Inferior parietal cortex (tissue), 1 donor: ENCODE results near the gene LMOD1.

ENCODE experiments used
- DNase-seq: peaks from one replicate; pipeline ENCODE4 v3.0.0-alpha.2; 2016; ENCODE audit errors: extremely low spot score

LMOD1 gene

GRCh38 chr1:201893431-201893830 is 52.9 kb downstream of the LMOD1 start:
- no peak for DNase-seq

DNA sequence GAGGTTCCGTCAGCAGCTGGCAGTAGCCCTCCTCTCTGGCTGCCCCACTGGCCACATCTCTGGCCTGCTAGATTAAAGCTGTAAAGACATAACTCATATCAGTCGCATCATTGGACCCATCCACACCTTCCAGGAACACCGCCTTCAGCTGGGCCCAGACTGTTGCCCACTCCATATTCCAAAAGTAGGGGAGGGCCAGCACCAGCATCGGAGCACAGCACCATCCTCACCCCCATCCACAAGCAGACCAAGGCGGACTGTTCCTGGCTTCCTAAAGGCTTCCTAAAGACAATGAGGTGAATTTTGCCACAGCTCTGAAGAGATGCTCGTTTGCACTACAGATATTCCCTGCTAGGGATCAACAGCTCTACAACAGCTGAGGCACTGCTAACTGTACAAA is 54.1 kb downstream of the LMOD1 start:
- no peak for DNase-seq

DNA sequence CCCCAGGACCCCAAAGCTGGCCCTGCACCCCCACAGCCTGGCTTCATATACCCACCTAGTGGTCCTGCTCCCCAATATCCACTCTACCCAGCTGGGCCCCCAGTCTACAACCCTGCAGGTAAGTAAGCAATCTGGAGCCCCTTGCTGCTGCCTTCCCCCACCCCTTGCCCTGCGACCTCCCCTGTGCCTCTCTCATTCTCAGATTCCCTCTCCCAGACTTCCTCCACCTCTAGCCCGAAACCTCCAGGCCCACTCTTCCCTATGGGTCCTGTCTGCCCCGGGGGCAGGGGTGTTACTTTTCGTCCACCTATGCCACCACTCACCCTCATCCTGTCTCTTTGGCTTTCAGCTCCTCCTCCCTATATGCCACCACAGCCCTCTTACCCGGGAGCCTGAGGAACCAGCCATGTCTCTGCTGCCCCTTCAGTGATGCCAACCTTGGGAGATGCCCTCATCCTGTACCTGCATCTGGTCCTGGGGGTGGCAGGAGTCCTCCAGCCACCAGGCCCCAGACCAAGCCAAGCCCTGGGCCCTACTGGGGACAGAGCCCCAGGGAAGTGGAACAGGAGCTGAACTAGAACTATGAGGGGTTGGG is 54.8 kb downstream of the LMOD1 start:
- no peak for DNase-seq

GRCh38 chr1:201890806-201891450 is 55.4 kb downstream of the LMOD1 start:
- DNase-seq, result no peak

DNA sequence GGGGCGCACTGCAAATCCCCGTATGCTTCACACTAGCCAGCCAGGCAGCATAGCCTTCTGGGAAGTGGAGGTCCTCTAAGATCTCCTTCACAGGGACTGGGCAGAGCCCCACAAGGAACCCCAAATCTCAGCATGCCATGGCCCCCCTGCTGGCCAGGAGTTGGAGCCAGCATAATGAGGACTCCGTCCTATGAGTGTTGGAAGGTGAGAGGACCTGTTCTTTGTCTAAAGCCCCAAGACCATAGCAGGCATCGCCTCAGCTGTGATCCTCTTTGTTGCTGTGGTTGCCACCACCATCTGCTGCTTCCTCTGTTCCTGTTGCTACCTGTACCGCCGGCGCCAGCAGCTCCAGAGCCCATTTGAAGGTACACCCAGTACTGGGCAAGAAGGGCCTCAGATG is 56.1 kb downstream of the LMOD1 start:
- DNase-seq, result no peak

DNA sequence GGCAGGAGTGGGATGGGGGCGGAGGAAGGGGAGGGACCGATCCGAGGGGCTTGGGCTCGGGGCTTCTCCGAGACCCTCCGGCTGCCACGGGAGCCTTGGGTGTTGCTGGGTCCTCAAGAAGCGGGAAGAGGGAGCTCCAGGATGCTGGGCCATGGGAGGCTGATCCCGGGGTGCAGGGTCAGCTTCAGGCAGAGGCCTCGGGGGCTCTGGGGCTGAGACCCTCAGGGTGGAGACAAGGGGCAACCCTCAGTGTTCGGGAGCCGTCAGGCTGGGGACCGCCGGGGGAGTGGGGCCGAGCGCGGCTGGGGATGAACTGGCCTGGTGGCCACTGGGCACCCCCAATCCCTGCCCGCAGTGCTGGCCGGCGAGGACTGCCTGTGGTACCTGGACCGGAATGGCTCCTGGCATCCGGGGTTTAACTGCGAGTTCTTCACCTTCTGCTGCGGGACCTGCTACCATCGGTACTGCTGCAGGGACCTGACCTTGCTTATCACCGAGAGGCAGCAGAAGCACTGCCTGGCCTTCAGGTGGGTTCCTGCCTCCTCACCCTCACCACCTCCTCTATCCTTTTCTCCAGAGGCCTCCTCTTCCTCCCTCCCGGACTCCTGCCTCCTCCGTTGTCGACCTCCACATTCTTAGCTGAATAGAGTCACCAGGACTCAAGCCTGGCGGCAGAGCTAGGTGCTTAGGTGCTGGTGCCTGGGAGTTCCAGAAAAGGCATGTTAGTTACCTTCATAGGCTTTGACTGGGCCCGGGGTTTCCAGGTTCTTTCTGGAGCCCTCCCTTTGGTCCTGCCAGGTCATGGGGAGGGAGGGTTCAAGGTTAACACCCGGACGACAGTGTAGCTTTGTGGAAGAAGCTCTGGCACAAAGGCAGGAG is 57.0 kb downstream of the LMOD1 start:
- DNase-seq, result no peak

DNA sequence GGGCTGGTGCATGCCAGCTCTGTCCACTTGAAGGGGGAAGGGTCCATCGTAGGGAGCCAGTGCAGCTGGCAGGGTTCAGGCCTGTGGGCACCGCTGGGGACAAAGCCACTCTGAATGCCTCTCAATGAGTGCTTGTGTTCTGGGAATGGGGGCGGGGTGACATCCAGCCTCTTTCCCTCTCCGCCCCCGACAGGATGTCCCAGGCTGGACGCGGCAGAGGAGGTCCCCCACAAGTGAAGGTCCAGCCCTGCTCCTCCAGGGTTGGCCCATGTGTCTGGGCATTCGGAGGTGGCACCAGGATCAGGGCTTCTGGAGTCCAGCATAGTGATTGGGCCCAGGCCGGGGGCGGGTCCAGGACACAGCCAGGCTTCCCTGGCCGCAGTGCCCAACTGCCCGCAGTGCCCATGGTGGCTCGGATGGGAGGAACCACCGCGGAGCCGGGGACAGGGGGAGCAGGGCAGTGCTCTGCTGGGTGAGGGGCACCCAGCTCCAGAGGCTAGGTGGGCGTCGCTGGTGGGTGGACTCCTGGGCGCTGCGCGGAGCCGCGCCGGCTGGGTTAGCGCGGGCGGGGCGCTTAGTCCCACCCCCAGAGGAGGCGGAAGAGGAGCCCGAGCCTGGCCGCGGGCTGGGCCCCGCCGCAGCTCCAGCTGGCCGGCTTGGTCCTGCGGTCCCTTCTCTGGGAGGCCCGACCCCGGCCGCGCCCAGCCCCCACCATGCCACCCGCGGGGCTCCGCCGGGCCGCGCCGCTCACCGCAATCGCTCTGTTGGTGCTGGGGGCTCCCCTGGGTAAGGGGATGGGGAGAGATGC is 57.9 kb downstream of the LMOD1 start, which contains the start of gene SHISA4:
Gene SHISA4 (plus strand): TSS at position 617 of the 808 bp plus-strand sequence. CDS start 97 bp downstream, at position 714.
- DNase-seq, result peak; percentile 81

DNA sequence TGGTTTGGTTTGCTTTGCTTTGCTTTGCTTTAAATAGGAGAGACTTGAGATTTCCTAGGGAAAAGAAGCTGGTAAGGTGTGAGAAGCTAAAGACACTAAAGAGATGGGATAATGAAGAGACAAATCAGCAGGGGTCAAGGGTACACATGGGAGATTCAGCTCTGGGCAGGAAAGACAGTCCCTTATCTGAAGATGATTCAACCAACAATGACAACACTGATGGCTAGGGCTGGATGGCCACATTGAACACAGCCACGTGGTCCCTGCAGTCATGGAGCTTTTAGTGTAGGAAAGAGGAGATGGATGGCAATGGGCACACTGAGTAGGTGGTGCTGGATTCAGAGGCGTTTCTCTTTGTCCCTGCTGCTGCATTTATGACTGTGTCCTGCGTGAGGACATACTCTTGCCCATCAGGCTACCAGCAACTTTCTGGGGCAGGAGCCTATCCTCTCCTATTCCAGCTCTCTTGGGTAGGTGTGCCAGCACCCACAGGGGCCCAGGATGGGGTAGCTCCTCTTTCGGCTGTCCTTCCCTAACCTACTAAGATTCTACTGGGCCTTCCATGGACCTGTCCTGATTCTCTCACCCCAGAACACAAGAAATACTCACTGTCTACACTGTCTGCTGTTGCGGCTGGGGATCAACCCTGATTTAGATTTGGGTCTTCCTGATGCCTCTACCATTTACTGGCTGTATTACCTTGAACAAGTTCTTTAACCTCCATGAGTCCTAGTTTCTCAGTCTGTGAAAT is 59.1 kb downstream of the LMOD1 start:
- no peak for DNase-seq

GRCh38 chr1:201886103-201886885 is 60.1 kb downstream of the LMOD1 start:
- DNase-seq, result no peak

DNA sequence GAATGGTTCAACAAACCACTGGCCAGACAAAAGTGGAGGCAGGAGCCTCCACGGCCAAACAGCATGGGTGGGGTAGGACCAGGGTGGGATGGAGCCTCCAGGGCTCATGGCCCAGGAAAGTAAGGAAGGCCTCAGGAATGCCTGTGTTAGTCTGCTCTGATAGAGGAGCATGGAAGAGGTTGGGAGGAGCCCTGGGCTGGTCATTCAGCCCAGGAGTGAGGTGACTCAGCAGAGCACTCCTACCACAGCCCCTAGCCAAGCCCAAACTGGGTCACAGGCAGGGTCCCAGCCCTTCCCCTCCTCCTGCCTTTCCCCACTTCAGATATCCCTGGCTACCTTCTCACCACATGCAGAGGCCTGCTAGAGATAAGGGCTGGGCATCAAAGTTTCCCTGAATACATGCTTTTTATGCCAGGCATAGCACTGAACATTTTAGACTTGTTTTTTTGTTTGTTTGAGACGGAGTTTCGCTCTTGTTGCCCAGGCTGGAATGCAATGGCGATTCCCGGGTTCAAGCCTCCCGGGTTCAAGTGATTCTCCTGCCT is 60.7 kb downstream of the LMOD1 start:
- DNase-seq, result no peak

- DNase-seq, result no peak
Observed at GRCh38 chr1:201884425-201884824, 61.9 kb downstream of the LMOD1 start.

- no peak for DNase-seq
Observed at GRCh38 chr1:201883786-201884185, 62.6 kb downstream of the LMOD1 start.

DNA sequence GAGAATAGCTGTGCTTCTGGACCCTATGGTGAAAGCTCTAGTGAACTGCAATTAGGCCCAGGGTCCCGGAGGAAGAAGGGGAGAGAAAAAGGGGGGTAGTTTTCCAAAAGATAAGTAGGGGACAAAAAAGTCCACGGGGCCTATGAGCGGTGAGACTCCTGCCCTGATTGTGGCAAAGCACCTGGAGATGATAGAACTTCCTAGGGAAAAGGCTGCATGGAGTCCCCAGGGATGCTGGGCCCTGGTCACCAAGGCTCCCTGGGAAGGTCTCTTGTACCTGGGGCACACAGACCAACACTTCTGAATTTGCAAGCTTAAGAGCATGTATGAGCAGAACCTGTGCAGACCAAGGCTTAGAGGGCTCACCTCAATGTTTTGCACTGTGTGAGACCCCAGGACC is 63.1 kb downstream of the LMOD1 start:
- DNase-seq, result no peak

DNA sequence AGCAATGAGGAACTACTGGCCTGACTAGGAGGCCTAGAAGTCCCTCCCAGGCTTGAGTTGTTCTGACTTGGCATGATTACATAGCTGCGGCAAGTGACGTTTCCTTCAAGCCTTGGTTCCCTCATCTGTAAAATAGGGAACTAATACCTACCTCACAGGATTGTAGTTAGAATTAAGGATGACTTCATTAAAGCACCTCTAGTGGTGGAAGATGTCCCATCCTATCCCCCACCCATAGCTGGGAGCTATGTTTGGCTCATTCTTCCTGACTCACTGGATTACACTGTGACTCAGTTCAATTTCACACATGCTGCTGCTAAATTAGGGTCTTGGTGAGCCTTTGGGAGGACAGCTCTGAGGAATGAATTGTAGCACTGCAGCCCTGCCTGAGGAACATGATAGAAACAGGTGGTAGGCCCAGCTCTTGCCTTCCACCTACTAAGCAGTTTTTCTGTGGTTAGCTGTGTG is 63.6 kb downstream of the LMOD1 start:
- DNase-seq, result peak; percentile 70

- DNase-seq, result no peak
Observed at GRCh38 chr1:201881617-201882016, 64.7 kb downstream of the LMOD1 start.

GRCh38 chr1:201880928-201881571 is 65.3 kb downstream of the LMOD1 start:
- no peak for DNase-seq

- peak; percentile 83 for DNase-seq
Observed at GRCh38 chr1:201877877-201878401, 68.4 kb downstream of the LMOD1 start.

DNA sequence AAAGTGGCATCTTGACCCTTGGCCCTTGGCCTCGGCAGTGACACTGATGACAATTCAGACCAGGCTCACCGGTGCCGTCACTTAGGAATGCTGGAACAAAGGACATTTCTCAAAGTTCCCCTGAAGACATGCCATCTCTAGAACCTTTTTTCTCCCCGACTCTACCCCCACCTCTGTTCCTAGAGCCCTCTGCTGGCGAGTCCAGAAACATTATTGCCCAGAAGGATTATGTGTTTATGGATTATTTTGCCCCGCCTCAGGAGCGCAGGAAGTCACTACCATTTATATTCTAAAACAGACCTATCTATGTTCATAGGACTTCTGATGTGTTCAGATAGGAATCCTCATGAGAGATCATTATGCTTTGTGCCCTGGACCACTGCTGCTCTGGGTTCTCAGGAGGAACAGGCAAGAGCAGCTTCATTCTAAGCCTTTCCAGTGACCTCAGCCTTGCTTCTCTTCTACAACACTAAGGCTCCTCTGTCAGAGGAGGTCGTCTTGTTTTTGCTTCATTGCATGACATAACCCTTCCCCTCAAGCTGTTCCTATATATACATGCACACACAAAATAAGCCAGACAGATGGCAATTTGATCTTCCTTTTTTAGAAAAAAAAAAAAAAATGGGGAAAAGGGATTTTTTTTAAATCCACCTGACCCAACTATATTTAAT is 70.1 kb downstream of the LMOD1 start:
- no peak for DNase-seq

DNA sequence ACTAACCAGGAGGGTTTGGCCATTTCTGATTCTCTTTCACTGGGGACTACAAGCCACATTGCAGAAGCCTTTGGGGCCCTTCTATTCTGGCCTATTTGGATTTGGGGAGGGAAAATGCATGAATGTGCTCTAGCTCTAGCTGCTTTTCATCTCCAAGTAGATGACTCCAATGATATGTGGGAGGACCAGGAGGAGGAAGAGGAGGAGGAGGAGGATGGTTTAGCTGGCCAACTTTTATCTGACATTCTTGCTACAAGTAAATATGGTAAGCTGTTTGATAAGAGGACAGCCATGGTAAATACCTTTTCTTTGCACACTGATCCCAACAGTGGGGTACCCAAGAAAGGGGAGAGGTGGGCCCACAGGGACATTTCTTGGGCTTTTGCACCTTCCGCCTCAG is 71.7 kb downstream of the LMOD1 start:
- no peak for DNase-seq
